Thoracic aorta (tissue), 2 donors: Measurements from ENCODE around the gene SOWAHB. TPM values are rescaled to one million over a fixed set of nuclear protein-coding genes. Genes with fewer than 3 reads are reported as not detected.

Experiments used
- ATAC-seq: fragments of 150-250 bp; one replicate; pipeline ENCODE4 v1.8.0; 2017; ENCODE audit warnings: low read depth; ENCODE audit not compliant: insufficient number of reproducible peaks, low FRiP score
- DNase-seq: peaks from one replicate; pipeline ENCODE4 v3.0.0-alpha.2; 2020; ENCODE audit warnings: low spot score
- H3K27ac ChIP-seq, 2 donors: fragments of 200-600 bp; sonication (generic); 1 replicate in 1 of 2; 2 replicates in 1 of 2; pipeline ENCODE4 v1.5.1; 2016; ENCODE audit warnings: mild to moderate bottlenecking in 2 of 2, moderate library complexity in 2 of 2
- H3K27me3 ChIP-seq: fragments of 200-600 bp; sonication (generic); replicated peaks from 2 replicates; pipeline ENCODE4 v1.6.0; 2016; ENCODE audit warnings: mild to moderate bottlenecking; ENCODE audit not compliant: insufficient read depth
- H3K36me3 ChIP-seq: fragments of 200-600 bp; sonication (generic); one replicate; pipeline ENCODE4 v1.5.1; 2016
- H3K4me1 ChIP-seq, 2 donors: fragments of 200-600 bp; sonication (generic); 1 replicate in 1 of 2; 2 replicates in 1 of 2; pipeline versions ENCODE4 v1.5.1 to v1.6.0; 2016; ENCODE audit warnings: low read depth in 2 of 2, mild to moderate bottlenecking in 1 of 2; ENCODE audit not compliant: control insufficient read depth in 1 of 2
- H3K4me3 ChIP-seq: fragments of 200-600 bp; sonication (generic); 2 replicates; pipeline ENCODE4 v1.5.1; 2016; ENCODE audit warnings: mild to moderate bottlenecking
- H3K9me3 ChIP-seq: fragments of 200-600 bp; sonication (generic); 2 replicates; pipeline ENCODE4 v1.5.1; 2016
- total RNA-seq, 2 donors: library from RNA; depleted of rRNA; stranded (reverse); fragments of >200 nt; gene quantifications; one replicate each; pipeline versions ENCODE4 v1.1.0 to v1.2.3, GENCODE V29; 2016
- TF ChIP-seq, protein P1 (sequence below): fragments of 200-600 bp; sonication (generic); IDR thresholded peaks from one replicate; pipeline ENCODE4 v1.5.1; 2019; ENCODE audit warnings: antibody characterized with exemption

The SOWAHB gene
- total RNA-seq, 2 donors from 2014 or later, result 0.27 TPM; not detected in 1

DNA sequence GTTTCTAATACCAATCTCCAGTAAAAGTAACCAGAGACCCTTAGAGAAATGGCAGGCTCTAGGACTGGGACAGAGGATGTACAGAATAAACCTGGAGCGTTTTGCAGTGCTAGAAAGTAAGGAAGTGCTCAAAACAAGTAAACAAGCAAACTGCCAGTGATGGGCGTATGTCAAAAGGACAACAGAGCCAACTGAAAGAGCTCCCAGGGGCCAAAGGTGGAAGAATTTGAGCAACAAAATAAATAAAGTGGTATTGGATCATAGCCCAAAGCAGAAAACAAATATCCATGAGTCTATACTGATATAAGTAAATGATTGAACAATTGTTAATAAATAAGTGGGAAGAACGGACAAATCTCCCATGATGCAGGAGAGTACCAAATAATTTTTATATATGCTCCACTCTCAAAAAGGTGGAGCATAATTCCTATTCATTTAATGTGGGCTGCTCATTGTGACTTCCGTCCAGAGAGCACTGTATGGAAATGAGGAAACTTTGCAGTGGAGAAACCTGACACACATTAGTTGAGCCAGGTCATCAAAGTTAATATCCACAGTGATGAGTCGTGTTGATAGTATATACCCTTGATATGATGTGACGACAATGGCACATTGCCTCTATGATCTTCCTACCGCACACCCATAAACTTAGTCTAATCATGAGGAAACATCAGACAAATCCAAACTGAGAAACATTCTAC is 33.8 kb upstream of the SOWAHB start:
- DNase-seq (no peak), ATAC-seq (no peak)
- no peak overlapping the region for H3K27ac ChIP-seq
- H3K27me3 ChIP-seq, result no peaks in the 10 kb centered on the region
- TF ChIP-seq, protein P1, sequence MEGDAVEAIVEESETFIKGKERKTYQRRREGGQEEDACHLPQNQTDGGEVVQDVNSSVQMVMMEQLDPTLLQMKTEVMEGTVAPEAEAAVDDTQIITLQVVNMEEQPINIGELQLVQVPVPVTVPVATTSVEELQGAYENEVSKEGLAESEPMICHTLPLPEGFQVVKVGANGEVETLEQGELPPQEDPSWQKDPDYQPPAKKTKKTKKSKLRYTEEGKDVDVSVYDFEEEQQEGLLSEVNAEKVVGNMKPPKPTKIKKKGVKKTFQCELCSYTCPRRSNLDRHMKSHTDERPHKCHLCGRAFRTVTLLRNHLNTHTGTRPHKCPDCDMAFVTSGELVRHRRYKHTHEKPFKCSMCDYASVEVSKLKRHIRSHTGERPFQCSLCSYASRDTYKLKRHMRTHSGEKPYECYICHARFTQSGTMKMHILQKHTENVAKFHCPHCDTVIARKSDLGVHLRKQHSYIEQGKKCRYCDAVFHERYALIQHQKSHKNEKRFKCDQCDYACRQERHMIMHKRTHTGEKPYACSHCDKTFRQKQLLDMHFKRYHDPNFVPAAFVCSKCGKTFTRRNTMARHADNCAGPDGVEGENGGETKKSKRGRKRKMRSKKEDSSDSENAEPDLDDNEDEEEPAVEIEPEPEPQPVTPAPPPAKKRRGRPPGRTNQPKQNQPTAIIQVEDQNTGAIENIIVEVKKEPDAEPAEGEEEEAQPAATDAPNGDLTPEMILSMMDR, result no peak
- H3K4me3 ChIP-seq, result no peak overlapping the region
- no peaks in the 10 kb centered on the region for H3K4me1 ChIP-seq
- H3K9me3 ChIP-seq, result no peaks in the 10 kb centered on the region
- no peaks in the 10 kb centered on the region for H3K36me3 ChIP-seq

DNA sequence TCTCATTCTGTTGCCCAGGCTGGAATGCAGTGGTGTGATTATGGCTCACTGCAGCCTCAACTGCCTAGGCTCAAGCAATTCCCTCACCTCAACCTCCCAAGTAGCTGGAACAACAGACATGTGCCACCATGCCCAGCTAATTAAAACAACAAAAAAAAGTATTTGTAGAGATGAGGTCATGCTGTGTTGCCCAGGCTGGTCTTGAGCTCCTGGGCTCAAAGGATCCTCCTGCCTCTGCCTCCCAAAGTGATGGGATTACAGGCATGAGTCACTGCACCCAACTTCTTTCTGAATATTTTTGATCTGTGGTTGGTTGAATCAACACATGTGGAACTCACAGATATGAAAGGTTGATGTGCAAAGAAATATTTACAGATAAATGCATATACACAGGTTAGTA is 33.1 kb upstream of the SOWAHB start:
- ATAC-seq (no peak), DNase-seq (no peak)
- Histone ChIP-seq H3K36me3 (no peaks in the 10 kb centered on the region), H3K27me3 (no peaks in the 10 kb centered on the region), H3K4me1 (no peaks in the 10 kb centered on the region), H3K4me3 (no peak overlapping the region), H3K27ac (no peak overlapping the region), H3K9me3 (no peaks in the 10 kb centered on the region)
- TF ChIP-seq, protein P1, result no peak

DNA sequence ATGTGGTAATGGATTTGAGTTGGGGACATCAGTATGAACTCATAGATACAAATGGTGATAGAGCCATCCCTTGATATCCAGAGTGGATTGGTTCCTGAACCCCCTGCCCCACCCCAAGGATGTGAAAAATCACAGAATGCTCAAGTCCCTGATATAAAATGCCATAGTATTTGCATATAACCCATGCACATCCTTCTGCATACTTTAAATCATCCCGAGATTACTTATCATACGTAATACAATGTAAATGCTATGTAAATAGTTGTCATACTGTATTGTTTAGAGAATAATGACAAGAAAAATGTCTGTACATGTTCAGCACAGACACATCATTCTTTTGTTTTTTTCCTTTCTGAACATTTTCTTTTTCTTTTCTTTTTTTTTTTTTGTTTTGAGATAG is 32.7 kb upstream of the SOWAHB start:
- no peak for ATAC-seq
- H3K27me3 ChIP-seq, result no peaks in the 10 kb centered on the region
- TF ChIP-seq, protein P1, result no peak

DNA sequence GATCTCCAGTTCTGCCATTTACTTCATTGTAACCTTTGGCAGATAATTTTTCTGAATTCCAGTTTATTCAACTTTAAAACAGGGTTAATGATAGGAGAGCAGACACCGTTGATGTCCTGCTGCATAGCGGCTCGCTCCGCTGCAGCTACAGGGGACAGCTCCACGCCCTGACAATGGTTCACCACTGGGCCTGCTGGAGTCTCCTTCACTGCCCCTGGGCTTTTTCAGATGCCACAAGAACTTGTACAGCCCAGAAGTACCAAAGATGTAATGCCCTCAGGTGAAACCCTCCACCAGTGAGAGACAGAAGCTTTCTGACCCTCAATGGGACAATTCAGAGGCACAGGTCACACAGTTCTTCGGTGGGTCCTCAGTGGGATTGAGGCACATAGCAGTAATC is 28.9 kb upstream of the SOWAHB start:
- ATAC-seq, result no peak
- H3K27me3 ChIP-seq, result no peaks in the 10 kb centered on the region
- no peaks in the 10 kb centered on the region for H3K9me3 ChIP-seq
- H3K27ac ChIP-seq, result no peak overlapping the region
- TF ChIP-seq, protein P1, result no peak
- H3K4me1 ChIP-seq, result no peaks in the 10 kb centered on the region
- no peak for DNase-seq
- no peaks in the 10 kb centered on the region for H3K36me3 ChIP-seq
- no peak overlapping the region for H3K4me3 ChIP-seq

More for the DNA sequence above, 32.7 kb upstream of the SOWAHB start:
- Histone ChIP-seq H3K4me3 (no peak overlapping the region), H3K27ac (no peak overlapping the region), H3K9me3 (no peaks in the 10 kb centered on the region), H3K4me1 (no peaks in the 10 kb centered on the region), H3K36me3 (no peaks in the 10 kb centered on the region)
- DNase-seq, result no peak

DNA sequence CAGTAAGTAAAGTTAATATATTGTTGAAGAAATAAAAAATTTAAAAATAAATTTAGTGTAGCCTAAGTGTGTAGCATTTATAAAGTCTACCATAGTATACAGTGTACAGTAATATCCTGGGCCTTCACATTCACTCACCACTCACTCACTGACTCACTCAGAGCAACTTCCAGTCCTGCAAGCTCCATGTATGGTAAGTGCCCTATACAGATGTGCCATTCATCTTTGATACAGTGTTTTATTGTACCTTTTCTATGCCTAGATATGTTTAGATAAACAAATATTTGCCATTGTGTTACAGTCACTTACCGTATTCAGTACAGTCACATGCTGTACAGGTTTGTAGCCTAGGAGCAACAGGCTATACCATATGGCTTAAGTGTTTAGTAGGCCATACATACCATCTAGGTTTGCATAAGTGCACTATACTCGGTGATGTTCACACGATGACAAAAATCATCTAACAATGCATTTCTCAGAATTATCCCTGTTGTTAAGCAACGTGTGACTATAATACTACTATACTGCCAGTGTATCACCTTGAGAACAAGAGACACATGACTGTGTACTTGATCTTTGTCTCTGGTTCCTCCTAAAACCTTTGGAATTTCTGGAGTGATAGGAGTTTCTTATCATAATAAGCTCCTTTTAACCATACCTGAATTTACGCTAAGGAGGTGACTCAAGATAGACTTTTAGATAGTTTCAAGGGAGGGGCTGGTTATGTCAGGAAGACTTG is 25.8 kb upstream of the SOWAHB start:
- TF ChIP-seq, protein P1, result no peak
- Histone ChIP-seq H3K27me3 (no peaks in the 10 kb centered on the region), H3K4me1 (no peaks in the 10 kb centered on the region), H3K27ac (no peak overlapping the region), H3K36me3 (no peaks in the 10 kb centered on the region), H3K9me3 (no peaks in the 10 kb centered on the region), H3K4me3 (no peak overlapping the region)
- no peak for ATAC-seq
- no peak for DNase-seq
